CD14-positive monocyte (primary cell): ENCODE results near the gene SYT13. TPM values are rescaled to one million over a fixed set of nuclear protein-coding genes. Genes with fewer than 3 reads are reported as not detected.
A peak's percentile ranks its signal among the peaks of the same experiment; 100 is the strongest.
"Not testable (repeated sequence)": the region's sequence is repeated elsewhere in the genome, so short reads cannot be mapped to it uniquely, and the experiment has no call there.

Experiments used
- DNase-seq, 3 donors: peaks; one replicate each; pipeline ENCODE4 v3.0.0-alpha.2; 2011 to 2022
- H2AFZ ChIP-seq: 2 replicates; pipeline ENCODE4 v1.6.0; 2012; ENCODE audit warnings: mild to moderate bottlenecking, low read depth, low read length, inconsistent platforms; ENCODE audit not compliant: insufficient read depth, poor library complexity, severe bottlenecking
- H3K27ac ChIP-seq, 2 donors: 1 replicate in 1 of 2; 2 replicates in 1 of 2; pipeline ENCODE4 v1.5.1; 2012 to 2013; ENCODE audit warnings: low read length in 2 of 2, control low read depth in 1 of 2, inconsistent platforms in 1 of 2, low read depth in 1 of 2, mild to moderate bottlenecking in 1 of 2
- H3K27me3 ChIP-seq, 2 donors: one replicate each; pipeline versions ENCODE4 v1.6.0 to v1.6.1; 2011 to 2013; ENCODE audit warnings: low read length in 2 of 2; ENCODE audit not compliant: control insufficient read depth in 2 of 2, insufficient read depth in 2 of 2
- H3K36me3 ChIP-seq, 2 donors: replicated peaks in 1 of 2; 1 replicate in 1 of 2; 2 replicates in 1 of 2; pipeline versions ENCODE4 v1.5.1 to v1.6.1; 2012 to 2013; ENCODE audit warnings: low read length in 2 of 2, control low read depth in 1 of 2, inconsistent platforms in 1 of 2, mild to moderate bottlenecking in 1 of 2; ENCODE audit not compliant: insufficient read depth in 2 of 2, control insufficient read depth in 1 of 2
- H3K4me1 ChIP-seq, 2 donors: 1 replicate in 1 of 2; 2 replicates in 1 of 2; pipeline versions ENCODE4 v1.5.1 to v1.6.1; 2012 to 2013; ENCODE audit warnings: low read length in 2 of 2, control low read depth in 1 of 2, inconsistent platforms in 1 of 2, mild to moderate bottlenecking in 1 of 2, moderate library complexity in 1 of 2; ENCODE audit not compliant: insufficient read depth in 2 of 2, control insufficient read depth in 1 of 2
- H3K4me2 ChIP-seq: replicated peaks from 2 replicates; pipeline ENCODE3; 2012; ENCODE audit warnings: low read length, moderate library complexity, mild to moderate bottlenecking; ENCODE audit not compliant: poor library complexity, severe bottlenecking; ENCODE audit errors: extremely low read depth
- H3K4me3 ChIP-seq, 3 experiments: fragments of 200-600 bp in 1 of 3; sonication (generic) in 1 of 3; replicated peaks in 1 of 3; 1 replicate in 2 of 3; 2 replicates in 1 of 3; pipeline ENCODE4 v1.5.1; 2011 to 2013; ENCODE audit warnings: low read length in 3 of 3, mild to moderate bottlenecking in 3 of 3, control low read depth in 2 of 3, low read depth in 2 of 3, inconsistent platforms in 1 of 3, moderate library complexity in 1 of 3
- H3K79me2 ChIP-seq: 2 replicates; pipeline ENCODE4 v1.6.0; 2012; ENCODE audit warnings: mild to moderate bottlenecking, control low read depth, inconsistent platforms, low read length, moderate library complexity; ENCODE audit not compliant: insufficient read depth
- H3K9ac ChIP-seq: 2 replicates; pipeline ENCODE4 v1.6.0; 2017; ENCODE audit warnings: low read length, mild to moderate bottlenecking; ENCODE audit not compliant: insufficient read depth, poor library complexity, severe bottlenecking
- H3K9me3 ChIP-seq, 2 donors: replicated peaks in 1 of 2; 1 replicate in 1 of 2; 2 replicates in 1 of 2; pipeline versions ENCODE4 v1.5.1 to v1.6.1; 2012 to 2013; ENCODE audit warnings: low read length in 2 of 2, control low read depth in 1 of 2; ENCODE audit not compliant: control insufficient read depth in 1 of 2, insufficient read depth in 1 of 2
- H4K20me1 ChIP-seq: 2 replicates; pipeline ENCODE4 v1.6.0; 2012; ENCODE audit warnings: mild to moderate bottlenecking, low read length, control low read depth, moderate library complexity; ENCODE audit not compliant: insufficient read depth
- H3K27ac Mint-ChIP-seq, 7 donors: one replicate each; pipeline ENCODE4 v1.8.0; 2020; ENCODE audit warnings: mild to moderate bottlenecking in 7 of 7, mixed read lengths in 7 of 7, moderate library complexity in 6 of 7, inconsistent platforms in 2 of 7
- H3K27me3 Mint-ChIP-seq, 3 donors: one replicate each; pipeline ENCODE4 v1.8.0; 2021 to 2022; ENCODE audit warnings: low read depth in 3 of 3, mild to moderate bottlenecking in 3 of 3, mixed read lengths in 3 of 3, moderate library complexity in 3 of 3, inconsistent platforms in 1 of 3
- H3K36me3 Mint-ChIP-seq, 2 donors: one replicate each; pipeline ENCODE4 v1.8.0; 2020; ENCODE audit warnings: mixed read lengths in 2 of 2, inconsistent platforms in 1 of 2, mild to moderate bottlenecking in 1 of 2
- H3K4me1 Mint-ChIP-seq: one replicate; pipeline ENCODE4 v1.8.0; 2020; ENCODE audit warnings: mild to moderate bottlenecking, mixed read lengths
- H3K4me3 Mint-ChIP-seq, 2 donors: one replicate each; pipeline ENCODE4 v1.8.0; 2020; ENCODE audit warnings: mild to moderate bottlenecking in 2 of 2, mixed read lengths in 2 of 2, moderate library complexity in 1 of 2
- H3K9me3 Mint-ChIP-seq, 7 donors: one replicate each; pipeline ENCODE4 v1.8.0; 2020 to 2022; ENCODE audit warnings: mixed read lengths in 7 of 7, mild to moderate bottlenecking in 6 of 7, moderate library complexity in 6 of 7, inconsistent platforms in 2 of 7
- CTCF ChIP-seq: fragments of 200-600 bp; IDR thresholded peaks from one replicate; pipeline ENCODE4 v1.8.0; 2022; ENCODE audit warnings: antibody characterized with exemption, mild to moderate bottlenecking
- WGBS: methylation state at CpG from one replicate; pipeline ENCODE4 v1.1.5; 2013; ENCODE audit warnings: missing lambda C conversion rate; ENCODE audit not compliant: insufficient coverage; 5-methylcytosine and 5-hydroxymethylcytosine counted together
- intact Hi-C, 2 donors: fragments of 100-400 bp; cut with micrococcal nuclease; formaldehyde crosslinking; loops; one replicate each; pipeline versions ENCODE4 v1.15.0 to v1.15.1; 2023
- polyA plus RNA-seq, 3 donors: library from polyadenylated mRNA; depleted of rRNA in 1 of 3; unstranded in 2 of 3; stranded (reverse) in 1 of 3; fragments of 300-500 nt in 2 of 3; fragments of >200 nt in 1 of 3; fragmentation: Illumina TruSeq in 2 of 3; gene quantifications; 1 replicate in 2 of 3; 2 replicates in 1 of 3; pipeline ENCODE4 v1.2.3, GENCODE V29; 2012 to 2021

SYT13 gene
- polyA plus RNA-seq, 3 donors = not detected

- Histone ChIP-seq H3K27ac (no peak overlapping the region), H3K4me3 (no peak overlapping the region), H3K9ac (no peak overlapping the region), H3K27me3 (no peaks in the 10 kb centered on the region), H3K79me2 (no peaks in the 10 kb centered on the region), H2AFZ (no peak overlapping the region), H3K9me3 (no peaks in the 10 kb centered on the region), H3K4me2 (no peak overlapping the region), H4K20me1 (no peaks in the 10 kb centered on the region), H3K4me1 (no peaks in the 10 kb centered on the region), H3K36me3 (no peaks in the 10 kb centered on the region)
- H3K4me3 Mint-ChIP-seq = no peak overlapping the region
- no peak for DNase-seq
- no peaks in the 10 kb centered on the region for H3K4me1 Mint-ChIP-seq
- 72% methylated on average over 22 of the region's 22 CpGs for whole genome bisulfite sequencing
- no peaks in the 10 kb centered on the region for H3K36me3 Mint-ChIP-seq
- intact Hi-C loops = no loop called here
- H3K27me3 Mint-ChIP-seq = peaks cover 2 to 8% (median 3%) of the 10 kb centered on the region in 3 donors
- H3K9me3 Mint-ChIP-seq = peaks cover 0 to 2% (median 0%) of the 10 kb centered on the region in 7 donors
- H3K27ac Mint-ChIP-seq = no peak overlapping the region
- TF ChIP-seq CTCF = peak; percentile 51
Measured at GRCh38 chr11:45252134-45252856, 33.8 kb downstream of the SYT13 start.

- 100% methylated on average over 1 of the region's 3 CpGs for WGBS
- Histone ChIP-seq H3K4me1 (no peaks in the 10 kb centered on the region), H2AFZ (no peak overlapping the region), H3K4me2 (no peak overlapping the region), H3K27ac (no peak overlapping the region), H3K4me3 (no peak overlapping the region), H3K9me3 (no peaks in the 10 kb centered on the region), H4K20me1 (no peaks in the 10 kb centered on the region), H3K9ac (no peak overlapping the region), H3K36me3 (no peaks in the 10 kb centered on the region), H3K79me2 (no peaks in the 10 kb centered on the region), H3K27me3 (no peaks in the 10 kb centered on the region)
- Mint-ChIP-seq H3K9me3 (no peaks in the 10 kb centered on the region), H3K4me3 (no peak overlapping the region), H3K36me3 (no peaks in the 10 kb centered on the region), H3K4me1 (no peaks in the 10 kb centered on the region), H3K27me3 (peaks cover 0 to 5% (median 2%) of the 10 kb centered on the region in 3 donors), H3K27ac (no peak overlapping the region)
- no peak for TF ChIP-seq CTCF
- DNase-seq = no peak
- intact Hi-C loops = no loop called here
Measured at GRCh38 chr11:45250035-45250718, 36.0 kb downstream of the SYT13 start.

GRCh38 chr11:45249372-45249771 is 36.8 kb downstream of the SYT13 start:
- WGBS = no CpG with 5 or more reads among the region's 1 CpG
- intact Hi-C loops = not testable (repeated sequence)

More at GRCh38 chr11:45249372-45249771, 36.8 kb downstream of the SYT13 start:
- H3K27ac Mint-ChIP-seq, H3K4me3 Mint-ChIP-seq, DNase-seq, H3K4me1 ChIP-seq, H3K27me3 ChIP-seq, H3K4me2 ChIP-seq, H3K27me3 Mint-ChIP-seq, H3K4me1 Mint-ChIP-seq, H3K9ac ChIP-seq, H3K36me3 ChIP-seq, H3K4me3 ChIP-seq, H4K20me1 ChIP-seq, H2AFZ ChIP-seq, H3K36me3 Mint-ChIP-seq, H3K9me3 Mint-ChIP-seq, H3K79me2 ChIP-seq, H3K27ac ChIP-seq, H3K9me3 ChIP-seq: not testable (repeated sequence)
